Measurements from ENCODE around the gene MGLL.
A peak's percentile ranks its signal among the peaks of the same experiment; 100 is the strongest.

Gene MGLL

GRCh38 chr3:127822041-127822681 is at the start of gene MGLL:
MGLL (minus strand) TSS chr3:127822515; CDS start chr3:127822318, 197 bp downstream.
- TF ChIP-seq CTCF (IDR thresholded peaks at IDR 0.05; ENCODE audit: low read length) = no peak
- no peak for TF ChIP-seq EZH2 (optimal IDR thresholded peaks at IDR 0.05; ENCODE audit: low read depth, low read length)
- no peak for TF ChIP-seq EZH2phosphoT487 (IDR thresholded peaks at IDR 0.05; ENCODE audit: low read length)
- peak within 1 kb of the TSS; percentile 55 for H3K4me2 ChIP-seq (ENCODE audit: low read depth, low read length)
- no peaks in the 10 kb centered on the region for H3K9me3 ChIP-seq (replicated peaks; ENCODE audit: insufficient read depth, low read length)
- no peaks in the 10 kb centered on the region for H3K4me1 ChIP-seq (ENCODE audit: low read length)
- no peak within 1 kb of the TSS for H3K27ac ChIP-seq (ENCODE audit: low read length)
- no peaks in the 10 kb centered on the region for H3F3A ChIP-seq (ENCODE audit: insufficient read depth, low read length)
- peak within 1 kb of the TSS; percentile 66 for H3K4me3 ChIP-seq (ENCODE audit: low read length)
- H4K20me1 ChIP-seq (ENCODE audit: insufficient read depth, low read length) = no peaks in the 10 kb centered on the region
- H3K9ac ChIP-seq (ENCODE audit: low read length) = no peak within 1 kb of the TSS
- peaks cover 22% of the 10 kb centered on the region for H3K27me3 ChIP-seq (replicated peaks; ENCODE audit: insufficient read depth, low read length)
- peak within 1 kb of the TSS; percentile 33 for H2AFZ ChIP-seq (ENCODE audit: low read length)
- no peaks in the 10 kb centered on the region for H3K79me2 ChIP-seq (ENCODE audit: low read length)
- H3K36me3 ChIP-seq (replicated peaks; ENCODE audit: insufficient read depth, low read length) = no peaks in the 10 kb centered on the region
- no peaks in the 10 kb centered on the region for H3K9me2 ChIP-seq (replicated peaks; ENCODE audit: insufficient read depth, low read length)
- DNase-seq = no peak

- H3K79me2 ChIP-seq (ENCODE audit: low read length) = no peaks in the 10 kb centered on the region
- no peak overlapping the region for H3K9ac ChIP-seq (ENCODE audit: low read length)
- H3K4me1 ChIP-seq (ENCODE audit: low read length) = no peaks in the 10 kb centered on the region
- TF ChIP-seq CTCF (IDR thresholded peaks at IDR 0.05; ENCODE audit: low read length) = no peak
- TF ChIP-seq EZH2phosphoT487 (IDR thresholded peaks at IDR 0.05; ENCODE audit: low read length) = no peak
- TF ChIP-seq EZH2 (optimal IDR thresholded peaks at IDR 0.05; ENCODE audit: low read depth, low read length) = no peak
- H3K9me3 ChIP-seq (replicated peaks; ENCODE audit: insufficient read depth, low read length) = no peaks in the 10 kb centered on the region
- H3K27me3 ChIP-seq (replicated peaks; ENCODE audit: insufficient read depth, low read length) = no peaks in the 10 kb centered on the region
- no peak overlapping the region for H2AFZ ChIP-seq (ENCODE audit: low read length)
- H3F3A ChIP-seq (ENCODE audit: insufficient read depth, low read length) = no peaks in the 10 kb centered on the region
- H3K36me3 ChIP-seq (replicated peaks; ENCODE audit: insufficient read depth, low read length) = no peaks in the 10 kb centered on the region
- H3K27ac ChIP-seq (ENCODE audit: low read length) = no peak overlapping the region
- H3K4me3 ChIP-seq (ENCODE audit: low read length) = no peak overlapping the region
- no peaks in the 10 kb centered on the region for H4K20me1 ChIP-seq (ENCODE audit: insufficient read depth, low read length)
- DNase-seq = no peak
- no peaks in the 10 kb centered on the region for H3K9me2 ChIP-seq (replicated peaks; ENCODE audit: insufficient read depth, low read length)
- no peak overlapping the region for H3K4me2 ChIP-seq (ENCODE audit: low read depth, low read length)
Measured at GRCh38 chr3:127870156-127870555, 47.8 kb upstream of the MGLL start.

DNA sequence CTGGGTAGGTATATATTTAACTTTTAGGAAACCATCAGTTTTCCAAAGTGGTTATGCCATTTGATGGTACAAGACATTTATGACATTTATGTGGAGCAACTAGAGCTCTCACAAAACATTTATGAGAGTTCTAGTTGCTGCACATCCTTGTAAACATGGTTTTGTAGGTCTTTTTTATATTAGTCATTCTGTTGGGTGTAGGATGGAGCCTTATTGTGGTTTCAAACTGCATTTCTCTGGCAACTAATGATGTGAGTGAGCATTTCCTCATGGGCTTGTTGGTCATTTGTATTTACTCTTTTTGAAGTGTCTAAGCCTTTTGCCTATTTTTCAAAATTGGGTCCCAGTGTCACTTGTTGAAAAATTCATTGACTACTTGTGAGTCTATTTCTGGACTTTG is 45.7 kb upstream of the MGLL start:
- Histone ChIP-seq H3K4me1 (ENCODE audit: low read length) (no peaks in the 10 kb centered on the region), H3K4me2 (ENCODE audit: low read depth, low read length) (no peak overlapping the region), H3K9me3 (replicated peaks; ENCODE audit: insufficient read depth, low read length) (no peaks in the 10 kb centered on the region), H4K20me1 (ENCODE audit: insufficient read depth, low read length) (no peaks in the 10 kb centered on the region), H3K79me2 (ENCODE audit: low read length) (no peaks in the 10 kb centered on the region), H3K36me3 (replicated peaks; ENCODE audit: insufficient read depth, low read length) (no peaks in the 10 kb centered on the region), H2AFZ (ENCODE audit: low read length) (no peak overlapping the region), H3F3A (ENCODE audit: insufficient read depth, low read length) (no peaks in the 10 kb centered on the region), H3K27ac (ENCODE audit: low read length) (no peak overlapping the region), H3K27me3 (replicated peaks; ENCODE audit: insufficient read depth, low read length) (no peaks in the 10 kb centered on the region), H3K9ac (ENCODE audit: low read length) (no peak overlapping the region), H3K4me3 (ENCODE audit: low read length) (no peak overlapping the region), H3K9me2 (replicated peaks; ENCODE audit: insufficient read depth, low read length) (no peaks in the 10 kb centered on the region)
- TF ChIP-seq CTCF (IDR thresholded peaks at IDR 0.05; ENCODE audit: low read length) (no peak), EZH2phosphoT487 (IDR thresholded peaks at IDR 0.05; ENCODE audit: low read length) (no peak), EZH2 (optimal IDR thresholded peaks at IDR 0.05; ENCODE audit: low read depth, low read length) (no peak)
- no peak for DNase-seq

Data from MM.1S (cell line).